GM12865 (cell line): ENCODE results near the gene UCN.
"Not testable (repeated sequence)": the region's sequence is repeated elsewhere in the genome, so short reads cannot be mapped to it uniquely, and the experiment has no call there.

Source experiments
- DNase-seq: peaks from one replicate; pipeline ENCODE4 v3.0.0; 2010; ENCODE audit warnings: low read depth
- H3K4me3 ChIP-seq: 2 replicates; pipeline ENCODE4 v1.5.1; 2011; ENCODE audit warnings: mild to moderate bottlenecking, low read depth, low read length, control low read depth
- CTCF ChIP-seq: IDR thresholded peaks from 2 replicates; pipeline ENCODE4 v1.5.1; 2011; ENCODE audit warnings: low read length, control low read depth, low read depth, inconsistent platforms; ENCODE audit not compliant: insufficient read depth; ENCODE audit errors: missing control alignments

Gene UCN

GRCh38 chr2:27308359-27308881 is at the start of gene UCN:
UCN (minus strand) TSS chr2:27308445; CDS start chr2:27307895, 550 bp downstream.
- DNase-seq: no peak
- H3K4me3 ChIP-seq: no peak within 1 kb of the TSS
- TF ChIP-seq CTCF: no peak

GRCh38 chr2:27356382-27357181 is 48.3 kb upstream of the UCN start, which contains the start of gene GTF3C2:
GTF3C2 (minus strand) TSS chr2:27356764; CDS start chr2:27343554, 13,210 bp downstream.
- no peak for TF ChIP-seq CTCF
- DNase-seq: peak; percentile 98
- H3K4me3 ChIP-seq: peak within 1 kb of the TSS; percentile 62

- DNase-seq: no peak
- peak overlapping the region; percentile 62 for H3K4me3 ChIP-seq
- TF ChIP-seq CTCF: no peak
Observed at GRCh38 chr2:27356056-27356381, 47.8 kb upstream of the UCN start.

GRCh38 chr2:27354597-27354927 is 46.3 kb upstream of the UCN start:
- no peak for DNase-seq
- no peak overlapping the region for H3K4me3 ChIP-seq
- no peak for TF ChIP-seq CTCF

GRCh38 chr2:27353762-27354596 is 45.7 kb upstream of the UCN start:
- no peak for TF ChIP-seq CTCF
- no peak overlapping the region for H3K4me3 ChIP-seq
- DNase-seq: no peak

GRCh38 chr2:27353386-27353761 is 45.1 kb upstream of the UCN start:
- H3K4me3 ChIP-seq, DNase-seq: not testable (repeated sequence)

GRCh38 chr2:27351802-27352598 is 43.8 kb upstream of the UCN start:
- no peak overlapping the region for H3K4me3 ChIP-seq
- TF ChIP-seq CTCF: no peak
- no peak for DNase-seq
